ENCODE results near the gene CRACR2B. TPM values are rescaled to one million over a fixed set of nuclear protein-coding genes. Genes with fewer than 3 reads are reported as not detected.

The CRACR2B gene
- total and polyA plus RNA-seq, 2 donors from 2014 or later, result 16.5 to 22.6 TPM

- intact Hi-C loops (cut with DNase I), result no loop called here
- H3K4me3 ChIP-seq (ENCODE audit: low read length in 3 of 3), result peak overlapping the region; percentile 75 to 87 (median 80)
- H3K36me3 ChIP-seq (ENCODE audit: control insufficient read depth in 2 of 3, insufficient read depth in 3 of 3, low read length in 3 of 3), result peaks cover 0 to 31% (median 8%) of the 10 kb centered on the region in 3 donors
- TF ChIP-seq, protein P1, sequence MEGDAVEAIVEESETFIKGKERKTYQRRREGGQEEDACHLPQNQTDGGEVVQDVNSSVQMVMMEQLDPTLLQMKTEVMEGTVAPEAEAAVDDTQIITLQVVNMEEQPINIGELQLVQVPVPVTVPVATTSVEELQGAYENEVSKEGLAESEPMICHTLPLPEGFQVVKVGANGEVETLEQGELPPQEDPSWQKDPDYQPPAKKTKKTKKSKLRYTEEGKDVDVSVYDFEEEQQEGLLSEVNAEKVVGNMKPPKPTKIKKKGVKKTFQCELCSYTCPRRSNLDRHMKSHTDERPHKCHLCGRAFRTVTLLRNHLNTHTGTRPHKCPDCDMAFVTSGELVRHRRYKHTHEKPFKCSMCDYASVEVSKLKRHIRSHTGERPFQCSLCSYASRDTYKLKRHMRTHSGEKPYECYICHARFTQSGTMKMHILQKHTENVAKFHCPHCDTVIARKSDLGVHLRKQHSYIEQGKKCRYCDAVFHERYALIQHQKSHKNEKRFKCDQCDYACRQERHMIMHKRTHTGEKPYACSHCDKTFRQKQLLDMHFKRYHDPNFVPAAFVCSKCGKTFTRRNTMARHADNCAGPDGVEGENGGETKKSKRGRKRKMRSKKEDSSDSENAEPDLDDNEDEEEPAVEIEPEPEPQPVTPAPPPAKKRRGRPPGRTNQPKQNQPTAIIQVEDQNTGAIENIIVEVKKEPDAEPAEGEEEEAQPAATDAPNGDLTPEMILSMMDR (IDR thresholded peaks at IDR 0.05; ENCODE audit: borderline replicate concordance, extremely low read depth, insufficient read depth), result no peak
- no peaks in the 10 kb centered on the region for H3K27me3 ChIP-seq (ENCODE audit: control insufficient read depth, insufficient read depth, low read length)
- H3K9me3 ChIP-seq (ENCODE audit: control insufficient read depth in 2 of 3, insufficient read depth in 1 of 3, low read length in 3 of 3), result no peaks in the 10 kb centered on the region
- peak overlapping the region; percentile 92 to 93 for H3K27ac ChIP-seq (ENCODE audit: low read depth in 2 of 2, low read length in 2 of 2)
- no peak for DNase-seq
- FAIRE-seq, result no peak
- peaks cover 0 to 36% (median 15%) of the 10 kb centered on the region in 3 donors for H3K4me1 ChIP-seq (ENCODE audit: control insufficient read depth in 2 of 3, insufficient read depth in 2 of 3, low read depth in 1 of 3, low read length in 3 of 3)
- H3K9ac ChIP-seq (ENCODE audit: low read length in 3 of 3), result peak overlapping the region; percentile 49 to 81 (median 59)
These were observed 14.3 kb downstream of the CRACR2B start for GRCh38 chr11:841981-842369.

GRCh38 chr11:842370-843002 lies 14.8 kb downstream of the CRACR2B start, which contains the start of the genes POLR2L and TSPAN4:
Gene POLR2L, minus strand, starts transcription at chr11:842529. Its CDS starts 21 bp downstream, at chr11:842508.
Gene TSPAN4, plus strand, starts transcription at chr11:842852. Its CDS starts 7,453 bp downstream, at chr11:850305.
- Histone ChIP-seq H3K27me3 (ENCODE audit: control insufficient read depth, insufficient read depth, low read length) (no peaks in the 10 kb centered on the region), H3K4me3 (ENCODE audit: low read length in 3 of 3) (peak within 1 kb of the TSS; percentile 75 to 87 (median 80)), H3K9ac (ENCODE audit: low read length in 3 of 3) (peak within 1 kb of the TSS; percentile 58 to 81 (median 59)), H3K36me3 (ENCODE audit: control insufficient read depth in 2 of 3, insufficient read depth in 3 of 3, low read length in 3 of 3) (peaks cover 0 to 26% (median 3%) of the 10 kb centered on the region in 3 donors), H3K9me3 (ENCODE audit: control insufficient read depth in 2 of 3, insufficient read depth in 1 of 3, low read length in 3 of 3) (no peaks in the 10 kb centered on the region), H3K27ac (ENCODE audit: low read depth in 2 of 2, low read length in 2 of 2) (peak within 1 kb of the TSS; percentile 92 to 93), H3K4me1 (ENCODE audit: control insufficient read depth in 2 of 3, insufficient read depth in 2 of 3, low read depth in 1 of 3, low read length in 3 of 3) (peaks cover 0 to 35% (median 15%) of the 10 kb centered on the region in 3 donors)
- TF ChIP-seq, protein P1 (IDR thresholded peaks at IDR 0.05; ENCODE audit: borderline replicate concordance, extremely low read depth, insufficient read depth), result no peak
- intact Hi-C loops (cut with DNase I), result no loop called here
- DNase-seq (peak; percentile 89 to 97 (median 93)), FAIRE-seq (no peak)

- peak overlapping the region in 2 of 3 donors; percentile 47 to 80 for H3K4me3 ChIP-seq (ENCODE audit: low read length in 3 of 3)
These were observed 15.5 kb downstream of the CRACR2B start for GRCh38 chr11:843086-843734.

More at GRCh38 chr11:843086-843734, 15.5 kb downstream of the CRACR2B start:
- peaks cover 0 to 35% (median 15%) of the 10 kb centered on the region in 3 donors for H3K4me1 ChIP-seq (ENCODE audit: control insufficient read depth in 2 of 3, insufficient read depth in 2 of 3, low read depth in 1 of 3, low read length in 3 of 3)
- H3K27ac ChIP-seq (ENCODE audit: low read depth in 2 of 2, low read length in 2 of 2), result peak overlapping the region; percentile 92 to 93
- H3K27me3 ChIP-seq (ENCODE audit: control insufficient read depth, insufficient read depth, low read length), result no peaks in the 10 kb centered on the region
- DNase-seq (peak in 1 of 5 donors; percentile 82), FAIRE-seq (no peak)
- H3K36me3 ChIP-seq (ENCODE audit: control insufficient read depth in 2 of 3, insufficient read depth in 3 of 3, low read length in 3 of 3), result peaks cover 0 to 20% (median 3%) of the 10 kb centered on the region in 3 donors
- TF ChIP-seq, protein P1 (IDR thresholded peaks at IDR 0.05; ENCODE audit: borderline replicate concordance, extremely low read depth, insufficient read depth), result peak; percentile 9
- intact Hi-C loops (cut with DNase I), result no loop called here
- H3K9ac ChIP-seq (ENCODE audit: low read length in 3 of 3), result peak overlapping the region in 2 of 3 donors; percentile 58 to 75
- H3K9me3 ChIP-seq (ENCODE audit: control insufficient read depth in 2 of 3, insufficient read depth in 1 of 3, low read length in 3 of 3), result no peaks in the 10 kb centered on the region

Data from kidney (tissue), 14 donors.